ENCODE results near the gene CARMIL1.

The CARMIL1 gene

DNA sequence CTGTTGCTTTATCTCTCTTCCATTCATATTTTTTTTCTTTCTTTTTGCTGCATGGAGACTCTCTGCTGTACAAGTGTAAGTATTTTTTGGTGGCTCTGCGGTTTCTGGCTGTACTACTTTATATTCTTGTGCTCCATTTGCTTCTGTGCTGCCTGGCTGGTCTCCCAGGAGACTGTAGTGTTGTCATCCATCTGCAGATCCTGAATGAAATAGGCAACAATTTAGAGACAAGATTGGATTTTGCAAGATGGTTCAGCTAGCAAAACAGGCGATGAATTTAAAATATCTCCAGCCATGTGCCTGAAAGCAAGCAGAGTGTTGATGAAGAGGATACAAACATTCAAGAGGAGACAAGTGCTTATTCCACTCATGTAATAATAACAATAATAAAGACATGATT lies 297.7 kb downstream of the CARMIL1 start:
- no peak overlapping the region for H3K4me3 ChIP-seq (ENCODE audit: low read depth, low read length)
- no peak overlapping the region for H3K27ac ChIP-seq
- H3K4me1 ChIP-seq: no peaks in the 10 kb centered on the region
- H3K9ac ChIP-seq: no peak overlapping the region
- no peaks in the 10 kb centered on the region for H3K27me3 ChIP-seq (ENCODE audit: control insufficient read depth, insufficient read depth, low read length)
- H3K79me2 ChIP-seq: no peaks in the 10 kb centered on the region
- H3K9me3 ChIP-seq (ENCODE audit: control insufficient read depth, low read length): no peaks in the 10 kb centered on the region
- TF ChIP-seq, protein P1, sequence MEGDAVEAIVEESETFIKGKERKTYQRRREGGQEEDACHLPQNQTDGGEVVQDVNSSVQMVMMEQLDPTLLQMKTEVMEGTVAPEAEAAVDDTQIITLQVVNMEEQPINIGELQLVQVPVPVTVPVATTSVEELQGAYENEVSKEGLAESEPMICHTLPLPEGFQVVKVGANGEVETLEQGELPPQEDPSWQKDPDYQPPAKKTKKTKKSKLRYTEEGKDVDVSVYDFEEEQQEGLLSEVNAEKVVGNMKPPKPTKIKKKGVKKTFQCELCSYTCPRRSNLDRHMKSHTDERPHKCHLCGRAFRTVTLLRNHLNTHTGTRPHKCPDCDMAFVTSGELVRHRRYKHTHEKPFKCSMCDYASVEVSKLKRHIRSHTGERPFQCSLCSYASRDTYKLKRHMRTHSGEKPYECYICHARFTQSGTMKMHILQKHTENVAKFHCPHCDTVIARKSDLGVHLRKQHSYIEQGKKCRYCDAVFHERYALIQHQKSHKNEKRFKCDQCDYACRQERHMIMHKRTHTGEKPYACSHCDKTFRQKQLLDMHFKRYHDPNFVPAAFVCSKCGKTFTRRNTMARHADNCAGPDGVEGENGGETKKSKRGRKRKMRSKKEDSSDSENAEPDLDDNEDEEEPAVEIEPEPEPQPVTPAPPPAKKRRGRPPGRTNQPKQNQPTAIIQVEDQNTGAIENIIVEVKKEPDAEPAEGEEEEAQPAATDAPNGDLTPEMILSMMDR (IDR thresholded peaks at IDR 0.05): no peak
- H3K36me3 ChIP-seq (ENCODE audit: control insufficient read depth, insufficient read depth, low read length): no peaks in the 10 kb centered on the region
- H3K4me2 ChIP-seq (ENCODE audit: low read length): no peak overlapping the region
- no peak overlapping the region for H2AFZ ChIP-seq

GRCh38 chr6:25578538-25578937 lies 299.4 kb downstream of the CARMIL1 start:
- Histone ChIP-seq H3K4me1 (no peaks in the 10 kb centered on the region), H3K36me3 (ENCODE audit: control insufficient read depth, insufficient read depth, low read length) (no peaks in the 10 kb centered on the region), H3K4me2 (ENCODE audit: low read length) (no peak overlapping the region), H3K9me3 (ENCODE audit: control insufficient read depth, low read length) (no peaks in the 10 kb centered on the region), H3K27me3 (ENCODE audit: control insufficient read depth, insufficient read depth, low read length) (no peaks in the 10 kb centered on the region), H3K79me2 (no peaks in the 10 kb centered on the region), H3K9ac (no peak overlapping the region), H2AFZ (no peak overlapping the region), H3K27ac (no peak overlapping the region), H3K4me3 (ENCODE audit: low read depth, low read length) (no peak overlapping the region)
- TF ChIP-seq, protein P1 (IDR thresholded peaks at IDR 0.05): no peak

DNA sequence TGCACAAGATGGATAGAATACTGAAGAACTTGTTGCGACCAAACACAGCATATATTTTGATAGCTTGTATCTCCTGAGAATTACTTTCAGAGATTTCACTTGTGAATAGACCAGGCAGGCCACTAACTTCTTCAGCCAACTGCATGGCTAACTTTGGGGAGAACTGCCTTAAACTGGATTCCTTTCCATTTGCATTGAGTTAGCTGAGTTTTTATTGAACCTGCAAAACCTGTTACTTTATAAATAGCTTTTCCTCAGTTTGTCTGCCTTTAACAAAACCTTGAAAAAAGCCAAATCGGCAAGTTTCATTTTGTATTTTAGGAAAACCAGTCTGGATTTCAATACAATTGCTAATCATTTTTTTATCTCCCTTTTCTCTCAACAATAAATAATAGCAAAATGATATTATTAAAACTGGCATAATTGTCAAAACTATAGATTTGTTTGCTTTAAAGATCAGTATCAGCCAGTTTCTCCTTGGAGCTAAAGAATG lies 300.3 kb downstream of the CARMIL1 start:
- Histone ChIP-seq H3K27me3 (ENCODE audit: control insufficient read depth, insufficient read depth, low read length) (no peaks in the 10 kb centered on the region), H3K9me3 (ENCODE audit: control insufficient read depth, low read length) (no peaks in the 10 kb centered on the region), H3K4me1 (no peaks in the 10 kb centered on the region), H2AFZ (no peak overlapping the region), H3K4me3 (ENCODE audit: low read depth, low read length) (no peak overlapping the region), H3K79me2 (no peaks in the 10 kb centered on the region), H3K4me2 (ENCODE audit: low read length) (no peak overlapping the region), H3K9ac (no peak overlapping the region), H3K36me3 (ENCODE audit: control insufficient read depth, insufficient read depth, low read length) (no peaks in the 10 kb centered on the region), H3K27ac (no peak overlapping the region)
- TF ChIP-seq, protein P1 (IDR thresholded peaks at IDR 0.05): no peak

DNA sequence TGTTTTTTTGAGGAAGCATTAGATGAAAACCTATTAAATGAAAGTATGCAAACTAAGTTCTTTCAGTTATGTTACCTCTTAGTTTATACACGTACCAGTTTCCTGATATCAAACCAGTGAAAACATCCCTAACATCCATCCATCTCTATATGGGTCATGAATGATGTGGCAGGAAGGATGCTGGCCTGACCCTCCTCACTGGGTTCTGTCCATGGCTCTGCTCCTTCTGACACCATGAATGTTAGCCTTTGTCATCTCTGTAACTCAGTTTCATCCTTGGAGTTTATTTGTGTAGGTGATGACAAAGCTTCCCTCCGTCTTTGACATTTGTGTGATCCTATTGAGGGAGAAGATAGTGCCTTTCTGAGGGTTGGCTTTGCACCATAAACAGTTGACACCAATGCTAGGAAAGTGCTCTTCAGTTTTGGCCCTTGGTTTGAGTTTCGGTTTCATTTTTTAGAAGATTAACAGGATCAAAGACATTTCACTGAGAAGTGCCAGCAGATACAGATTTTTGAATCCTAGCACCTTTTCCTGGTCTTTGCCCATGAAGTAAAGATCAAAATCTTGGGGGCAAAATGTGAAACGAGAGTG lies 300.8 kb downstream of the CARMIL1 start:
- no peaks in the 10 kb centered on the region for H3K79me2 ChIP-seq
- no peaks in the 10 kb centered on the region for H3K36me3 ChIP-seq (ENCODE audit: control insufficient read depth, insufficient read depth, low read length)
- H3K27me3 ChIP-seq (ENCODE audit: control insufficient read depth, insufficient read depth, low read length): no peaks in the 10 kb centered on the region
- H3K4me3 ChIP-seq (ENCODE audit: low read depth, low read length): no peak overlapping the region
- TF ChIP-seq, protein P1 (IDR thresholded peaks at IDR 0.05): no peak
- H3K4me2 ChIP-seq (ENCODE audit: low read length): no peak overlapping the region
- H2AFZ ChIP-seq: no peak overlapping the region
- no peaks in the 10 kb centered on the region for H3K9me3 ChIP-seq (ENCODE audit: control insufficient read depth, low read length)
- no peak overlapping the region for H3K9ac ChIP-seq
- H3K4me1 ChIP-seq: no peaks in the 10 kb centered on the region
- H3K27ac ChIP-seq: no peak overlapping the region

GRCh38 chr6:25582101-25582500 lies 302.9 kb downstream of the CARMIL1 start:
- no peaks in the 10 kb centered on the region for H3K4me1 ChIP-seq
- TF ChIP-seq, protein P1 (IDR thresholded peaks at IDR 0.05): no peak

More at GRCh38 chr6:25582101-25582500, 302.9 kb downstream of the CARMIL1 start:
- H3K9ac ChIP-seq: no peak overlapping the region
- H3K27ac ChIP-seq: no peak overlapping the region
- no peak overlapping the region for H3K4me2 ChIP-seq (ENCODE audit: low read length)
- no peak overlapping the region for H3K4me3 ChIP-seq (ENCODE audit: low read depth, low read length)
- no peak overlapping the region for H2AFZ ChIP-seq
- no peaks in the 10 kb centered on the region for H3K27me3 ChIP-seq (ENCODE audit: control insufficient read depth, insufficient read depth, low read length)
- no peaks in the 10 kb centered on the region for H3K79me2 ChIP-seq
- no peaks in the 10 kb centered on the region for H3K36me3 ChIP-seq (ENCODE audit: control insufficient read depth, insufficient read depth, low read length)
- H3K9me3 ChIP-seq (ENCODE audit: control insufficient read depth, low read length): no peaks in the 10 kb centered on the region
